Measurements from ENCODE around the gene GMIP. TPM values are rescaled to one million over a fixed set of nuclear protein-coding genes. Genes with fewer than 3 reads are reported as not detected.
A peak's percentile ranks its signal among the peaks of the same experiment; 100 is the strongest.
"Not testable (repeated sequence)": the region's sequence is repeated elsewhere in the genome, so short reads cannot be mapped to it uniquely, and the experiment has no call there.

Gene GMIP
- total RNA-seq, 5 donors from 2014 or later (not counting 1 experiment from before 2014, with no cell fraction given): 99.5 to 148 (median 133) TPM

GRCh38 chr19:19668230-19669012 is 25.0 kb upstream of the GMIP start, which contains the start of gene ZNF101:
TSS of gene ZNF101 (plus strand) at chr19:19668839. CDS start at chr19:19668964, 125 bp downstream.
- Mint-ChIP-seq H3K4me1 (peaks cover 31 to 51% (median 50%) of the 10 kb centered on the region in 3 donors), H3K4me3 (peak within 1 kb of the TSS; percentile 77 to 89 (median 83)), H3K36me3 (peaks cover 30% of the 10 kb centered on the region), H3K27ac (peak within 1 kb of the TSS; percentile 93 to 98), H3K27me3 (no peaks in the 10 kb centered on the region), H3K9me3 (no peaks in the 10 kb centered on the region)
- peaks cover 13 to 21% of the 10 kb centered on the region in 2 donors for H3K36me3 ChIP-seq (ENCODE audit: control insufficient read depth in 2 of 2, extremely low read depth in 1 of 2, insufficient read depth in 1 of 2, low read length in 1 of 2)
- ChIA-PET CTCF (interaction anchor here in 1 of 2 donors (0.9 kb wide), 1 partner anchor 198 kb away, joined by 4 read pairs; the partner anchor contains the start of gene ZNF253), POLR2A (interaction anchor here in 1 of 2 donors (0.6 to 0.7 kb wide), 3 partner anchors 54 to 108 kb away, joined by 3 read pairs; no protein-coding TSS in a partner anchor)
- H3K4me1 ChIP-seq (ENCODE audit: control insufficient read depth in 1 of 2, extremely low read depth in 1 of 2, insufficient read depth in 2 of 2, low read length in 2 of 2): peaks cover 2 to 78% of the 10 kb centered on the region in 2 experiments
- peak within 1 kb of the TSS; percentile 95 for H3K27ac ChIP-seq (ENCODE audit: low read length)
- H3K9me3 ChIP-seq: no peaks in the 10 kb centered on the region
- H3K4me3 ChIP-seq (ENCODE audit: control insufficient read depth in 1 of 2, extremely low read depth in 1 of 2, low read length in 1 of 2): peak within 1 kb of the TSS; percentile 91 to 93
- DNase-seq (peak; percentile 88 to 97 (median 95)), ATAC-seq (replicated peaks in 1 of 4) (peak; percentile 71 to 77 (median 74))
- WGBS (ENCODE audit: insufficient coverage): under 1% methylated on average over 33 of the region's 36 CpGs
- no peaks in the 10 kb centered on the region for H3K27me3 ChIP-seq (replicated peaks in 1 of 2; ENCODE audit: control insufficient read depth in 2 of 2, extremely low read depth in 1 of 2, insufficient read depth in 2 of 2, low read length in 1 of 2)

- peaks cover 16 to 79% of the 10 kb centered on the region in 2 experiments for H3K4me1 ChIP-seq (ENCODE audit: control insufficient read depth in 1 of 2, extremely low read depth in 1 of 2, insufficient read depth in 2 of 2, low read length in 2 of 2)
- H3K27ac Mint-ChIP-seq: peak overlapping the region; percentile 34 to 57
- H3K9me3 ChIP-seq; H3K9me3 Mint-ChIP-seq; H3K36me3 ChIP-seq (ENCODE audit: control insufficient read depth in 2 of 2, extremely low read depth in 1 of 2, insufficient read depth in 1 of 2, low read length in 1 of 2); H3K4me3 ChIP-seq (ENCODE audit: control insufficient read depth in 1 of 2, extremely low read depth in 1 of 2, low read length in 1 of 2); DNase-seq; ATAC-seq (replicated peaks in 1 of 4); CTCF ChIA-PET; H3K27ac ChIP-seq (ENCODE audit: low read length); H3K27me3 ChIP-seq (replicated peaks in 1 of 2; ENCODE audit: control insufficient read depth in 2 of 2, extremely low read depth in 1 of 2, insufficient read depth in 2 of 2, low read length in 1 of 2); H3K27me3 Mint-ChIP-seq: not testable (repeated sequence)
- WGBS (ENCODE audit: insufficient coverage): 98% methylated on average over 16 of the region's 22 CpGs
- peaks cover 44 to 53% (median 53%) of the 10 kb centered on the region in 3 donors for H3K4me1 Mint-ChIP-seq
- peaks cover 12% of the 10 kb centered on the region for H3K36me3 Mint-ChIP-seq
- POLR2A ChIA-PET: interaction anchor here in 1 of 2 donors (0.6 kb wide), 1 partner anchor 45 kb away, joined by 3 read pairs; no protein-coding TSS in a partner anchor
- H3K4me3 Mint-ChIP-seq: peak overlapping the region in 2 of 3 donors; percentile 41 to 77
Observed at GRCh38 chr19:19665420-19665948, 22.0 kb upstream of the GMIP start.

- H3K27me3 ChIP-seq (replicated peaks in 1 of 2; ENCODE audit: control insufficient read depth in 2 of 2, extremely low read depth in 1 of 2, insufficient read depth in 2 of 2, low read length in 1 of 2): no peaks in the 10 kb centered on the region
- peak; percentile 87 to 97 (median 92) for DNase-seq
- peak; percentile 74 to 75 (median 74) for ATAC-seq (replicated peaks in 1 of 4)
- Mint-ChIP-seq H3K27ac (peak within 1 kb of the TSS; percentile 96 to 99), H3K9me3 (no peaks in the 10 kb centered on the region), H3K4me3 (peak within 1 kb of the TSS; percentile 78 to 93 (median 92)), H3K36me3 (peaks cover 15% of the 10 kb centered on the region), H3K27me3 (no peaks in the 10 kb centered on the region), H3K4me1 (peaks cover 35 to 49% (median 46%) of the 10 kb centered on the region in 3 donors)
- CTCF ChIA-PET: interaction anchor here (0.6 to 0.7 kb wide), 2 partner anchors 334 to 506 kb away, joined by 3 to 5 read pairs; no protein-coding TSS in a partner anchor
- H3K36me3 ChIP-seq (ENCODE audit: control insufficient read depth in 2 of 2, extremely low read depth in 1 of 2, insufficient read depth in 1 of 2, low read length in 1 of 2): peaks cover 12 to 24% of the 10 kb centered on the region in 2 donors
- POLR2A ChIA-PET: interaction anchor here (0.6 to 0.9 kb wide), 5 partner anchors 43 to 1360 kb away, joined by 3 to 6 read pairs (median 4); partner anchors contain the start of gene ZNF14 (in 1 of the 2)
- under 1% methylated on average over 76 of the region's 85 CpGs for WGBS (ENCODE audit: insufficient coverage)
- peak within 1 kb of the TSS; percentile 65 to 82 for H3K4me3 ChIP-seq (ENCODE audit: control insufficient read depth in 1 of 2, extremely low read depth in 1 of 2, low read length in 1 of 2)
- peak within 1 kb of the TSS; percentile 91 for H3K27ac ChIP-seq (ENCODE audit: low read length)
- no peaks in the 10 kb centered on the region for H3K9me3 ChIP-seq
- H3K4me1 ChIP-seq (ENCODE audit: control insufficient read depth in 1 of 2, extremely low read depth in 1 of 2, insufficient read depth in 2 of 2, low read length in 2 of 2): peaks cover 14 to 66% of the 10 kb centered on the region in 2 experiments
Observed at GRCh38 chr19:19663256-19664120, 20.0 kb upstream of the GMIP start, which contains the start of gene ATP13A1. TSS of gene ATP13A1 (minus strand) at chr19:19663676. CDS start at chr19:19663666, 10 bp downstream.

GRCh38 chr19:19662871-19663255 is 19.4 kb upstream of the GMIP start:
- Histone ChIP-seq H3K4me1 (ENCODE audit: control insufficient read depth in 1 of 2, extremely low read depth in 1 of 2, insufficient read depth in 2 of 2, low read length in 2 of 2) (peaks cover 14 to 60% of the 10 kb centered on the region in 2 experiments), H3K36me3 (ENCODE audit: control insufficient read depth in 2 of 2, extremely low read depth in 1 of 2, insufficient read depth in 1 of 2, low read length in 1 of 2) (peaks cover 16 to 29% of the 10 kb centered on the region in 2 donors), H3K9me3 (no peaks in the 10 kb centered on the region), H3K4me3 (ENCODE audit: control insufficient read depth in 1 of 2, extremely low read depth in 1 of 2, low read length in 1 of 2) (peak overlapping the region; percentile 65 to 82), H3K27ac (ENCODE audit: low read length) (peak overlapping the region; percentile 66), H3K27me3 (replicated peaks in 1 of 2; ENCODE audit: control insufficient read depth in 2 of 2, extremely low read depth in 1 of 2, insufficient read depth in 2 of 2, low read length in 1 of 2) (no peaks in the 10 kb centered on the region)
- ATAC-seq (replicated peaks in 1 of 4) (peak in 1 of 4 experiments; percentile 0), DNase-seq (no peak)
- Mint-ChIP-seq H3K4me3 (peak overlapping the region; percentile 78 to 92 (median 88)), H3K27ac (peak overlapping the region; percentile 89 to 94), H3K36me3 (peaks cover 20% of the 10 kb centered on the region), H3K9me3 (no peaks in the 10 kb centered on the region), H3K4me1 (peaks cover 29 to 47% (median 41%) of the 10 kb centered on the region in 3 donors), H3K27me3 (no peaks in the 10 kb centered on the region)
- ChIA-PET POLR2A (interaction anchor here in 1 of 2 donors (0.6 kb wide), 1 partner anchor 1361 kb away, joined by 3 read pairs; no protein-coding TSS in a partner anchor), CTCF (no interaction called here)
- WGBS (ENCODE audit: insufficient coverage): 4% methylated on average over 13 of the region's 17 CpGs

GRCh38 chr19:19662344-19662743 is 18.9 kb upstream of the GMIP start:
- H3K9me3 ChIP-seq: no peaks in the 10 kb centered on the region
- peaks cover 19 to 34% of the 10 kb centered on the region in 2 donors for H3K36me3 ChIP-seq (ENCODE audit: control insufficient read depth in 2 of 2, extremely low read depth in 1 of 2, insufficient read depth in 1 of 2, low read length in 1 of 2)
- ChIA-PET POLR2A (interaction anchor here in 1 of 2 donors (0.5 kb wide), 1 partner anchor 24 kb away, joined by 4 read pairs; no protein-coding TSS in a partner anchor), CTCF (no interaction called here)
- peak overlapping the region; percentile 89 to 94 for H3K27ac Mint-ChIP-seq
- DNase-seq (no peak), ATAC-seq (replicated peaks in 1 of 4) (no peak)
- peaks cover 14 to 55% of the 10 kb centered on the region in 2 experiments for H3K4me1 ChIP-seq (ENCODE audit: control insufficient read depth in 1 of 2, extremely low read depth in 1 of 2, insufficient read depth in 2 of 2, low read length in 2 of 2)
- no peaks in the 10 kb centered on the region for H3K9me3 Mint-ChIP-seq
- no peaks in the 10 kb centered on the region for H3K27me3 ChIP-seq (replicated peaks in 1 of 2; ENCODE audit: control insufficient read depth in 2 of 2, extremely low read depth in 1 of 2, insufficient read depth in 2 of 2, low read length in 1 of 2)
- H3K27ac ChIP-seq (ENCODE audit: low read length): peak overlapping the region; percentile 66
- 73% methylated on average over 8 of the region's 8 CpGs for WGBS (ENCODE audit: insufficient coverage)
- peaks cover 20% of the 10 kb centered on the region for H3K36me3 Mint-ChIP-seq
- peak overlapping the region in 1 of 2 donors; percentile 65 for H3K4me3 ChIP-seq (ENCODE audit: control insufficient read depth in 1 of 2, extremely low read depth in 1 of 2, low read length in 1 of 2)
- peak overlapping the region; percentile 78 to 92 (median 88) for H3K4me3 Mint-ChIP-seq
- no peaks in the 10 kb centered on the region for H3K27me3 Mint-ChIP-seq
- peaks cover 24 to 42% (median 35%) of the 10 kb centered on the region in 3 donors for H3K4me1 Mint-ChIP-seq
